GM21786 (cell line): ENCODE measurements around the gene COX11.
A peak's percentile ranks its signal among the peaks of the same experiment; 100 is the strongest.

Source experiments
- ATAC-seq: cut with Tn5 transposase; IDR thresholded peaks from one replicate; pipeline ENCODE4 v1.9.1; 2021; ENCODE audit not compliant: unreplicated experiment

Gene COX11

GRCh38 chr17:54968262-54968987 lies at the start of gene COX11, which contains the start of gene STXBP4:
COX11 (minus strand) TSS chr17:54968654; CDS start chr17:54968646, 8 bp downstream.
STXBP4 (plus strand) TSS chr17:54968765; CDS start chr17:54986220, 17,455 bp downstream.
- peak; percentile 90 for ATAC-seq

- no peak for ATAC-seq
Measured at GRCh38 chr17:55005520-55005919, 37.1 kb upstream of the COX11 start.

GRCh38 chr17:55004484-55004883 lies 36.0 kb upstream of the COX11 start:
- no peak for ATAC-seq

GRCh38 chr17:55002458-55002857 lies 34.0 kb upstream of the COX11 start:
- no peak for ATAC-seq

GRCh38 chr17:54996441-54996840 lies 28.0 kb upstream of the COX11 start:
- no peak for ATAC-seq

- no peak for ATAC-seq
Measured at GRCh38 chr17:54992797-54993639, 24.6 kb upstream of the COX11 start.

- no peak for ATAC-seq
Measured at GRCh38 chr17:54991567-54991966, 23.1 kb upstream of the COX11 start.

GRCh38 chr17:54990118-54990517 lies 21.7 kb upstream of the COX11 start:
- ATAC-seq = no peak

- ATAC-seq = no peak
Measured at GRCh38 chr17:54985476-54985875, 17.0 kb upstream of the COX11 start.

GRCh38 chr17:54983260-54983659 lies 14.8 kb upstream of the COX11 start:
- no peak for ATAC-seq

GRCh38 chr17:54982399-54982798 lies 13.9 kb upstream of the COX11 start:
- ATAC-seq = no peak

GRCh38 chr17:54980375-54980774 lies 11.9 kb upstream of the COX11 start:
- no peak for ATAC-seq

- no peak for ATAC-seq
Measured at GRCh38 chr17:54979657-54980056, 11.2 kb upstream of the COX11 start.

- ATAC-seq = no peak
Measured at GRCh38 chr17:54977744-54978143, 9.3 kb upstream of the COX11 start.

- ATAC-seq = no peak
Measured at GRCh38 chr17:54976316-54976715, 7.9 kb upstream of the COX11 start.

- no peak for ATAC-seq
Measured at GRCh38 chr17:54974759-54975158, 6.3 kb upstream of the COX11 start.

- no peak for ATAC-seq
Measured at GRCh38 chr17:54972406-54973138, 4.1 kb upstream of the COX11 start.

- ATAC-seq = no peak
Measured at GRCh38 chr17:54971901-54972300, 3.4 kb upstream of the COX11 start.

GRCh38 chr17:54971147-54971546 lies 2.7 kb upstream of the COX11 start:
- ATAC-seq = no peak

- no peak for ATAC-seq
Measured at GRCh38 chr17:54969658-54970572, 1.5 kb upstream of the COX11 start.
